Natural killer cell (primary cell): ENCODE results near the gene CACNA2D3. TPM values are rescaled to one million over a fixed set of nuclear protein-coding genes. Genes with fewer than 3 reads are reported as not detected.

Experiments used
- ATAC-seq, 3 donors: fragments of 150-1000 bp in 2 of 3; fragments of 200-7000 bp in 1 of 3; cut with Tn5 transposase; 1 replicate in 1 of 3; 2 replicates in 2 of 3; pipeline ENCODE4 v1.10.0; 2021; ENCODE audit warnings: mild to moderate bottlenecking in 2 of 3, moderate library complexity in 2 of 3
- DNase-seq, 2 donors: peaks; one replicate each; pipeline versions ENCODE4 v3.0.0 to v3.0.0-alpha.2; 2013 to 2021; ENCODE audit warnings: mixed read lengths in 1 of 2
- H3K27ac ChIP-seq: one replicate; pipeline ENCODE4 v1.5.1; 2013; ENCODE audit warnings: mild to moderate bottlenecking, low read length
- H3K27me3 ChIP-seq: one replicate; pipeline ENCODE4 v1.6.1; 2013; ENCODE audit warnings: low read length; ENCODE audit not compliant: control insufficient read depth, insufficient read depth
- H3K36me3 ChIP-seq: one replicate; pipeline ENCODE4 v1.6.1; 2013; ENCODE audit warnings: low read length; ENCODE audit not compliant: control insufficient read depth, insufficient read depth
- H3K4me1 ChIP-seq: one replicate; pipeline ENCODE4 v1.6.1; 2013; ENCODE audit warnings: low read length; ENCODE audit not compliant: control insufficient read depth, insufficient read depth
- H3K4me3 ChIP-seq: one replicate; pipeline ENCODE4 v1.5.1; 2013; ENCODE audit warnings: low read length
- H3K9me3 ChIP-seq: one replicate; pipeline ENCODE4 v1.6.1; 2013; ENCODE audit warnings: low read length; ENCODE audit not compliant: control insufficient read depth, insufficient read depth
- H3K27ac Mint-ChIP-seq, 2 donors: one replicate each; pipeline ENCODE4 v1.8.0; 2022; ENCODE audit warnings: mild to moderate bottlenecking in 2 of 2, mixed read lengths in 2 of 2, moderate library complexity in 1 of 2
- H3K27me3 Mint-ChIP-seq, 2 donors: one replicate each; pipeline ENCODE4 v1.8.0; 2022; ENCODE audit warnings: low read depth in 2 of 2, mixed read lengths in 2 of 2
- H3K36me3 Mint-ChIP-seq: one replicate; pipeline ENCODE4 v1.8.0; 2022; ENCODE audit warnings: mixed read lengths
- H3K4me1 Mint-ChIP-seq, 2 donors: one replicate each; pipeline ENCODE4 v1.8.0; 2022; ENCODE audit warnings: mixed read lengths in 2 of 2
- H3K4me3 Mint-ChIP-seq: one replicate; pipeline ENCODE4 v1.8.0; 2022; ENCODE audit warnings: mild to moderate bottlenecking, moderate library complexity, mixed read lengths
- H3K9me3 Mint-ChIP-seq, 2 donors: one replicate each; pipeline ENCODE4 v1.8.0; 2022; ENCODE audit warnings: mixed read lengths in 2 of 2
- CTCF ChIP-seq: fragments of 200-600 bp; IDR thresholded peaks from one replicate; pipeline ENCODE4 v1.8.0; 2022; ENCODE audit warnings: antibody characterized with exemption
- WGBS: methylation state at CpG from one replicate; pipeline ENCODE4 v1.1.7; 2013; ENCODE audit warnings: missing lambda C conversion rate; ENCODE audit not compliant: insufficient coverage; 5-methylcytosine and 5-hydroxymethylcytosine counted together
- intact Hi-C: fragments of 100-400 bp; cut with micrococcal nuclease; formaldehyde crosslinking; loops from one replicate; pipeline ENCODE4 v1.14.2; 2022
- total RNA-seq, 4 donors: library from RNA; stranded (reverse); fragments of 120-200 nt in 1 of 4; gene quantifications; one replicate each; pipeline versions ENCODE4 v1.2.3 to v1.2.4, GENCODE V29; 2013 to 2022

Gene CACNA2D3
- total RNA-seq, 3 donors from 2014 or later (not counting 1 experiment from before 2014, with no cell fraction given), result 0.49 TPM; not detected in 2

GRCh38 chr3:54574906-54575617 lies 452.7 kb downstream of the CACNA2D3 start:
- no peak for TF ChIP-seq CTCF

GRCh38 chr3:54575618-54575960 lies 453.2 kb downstream of the CACNA2D3 start:
- ATAC-seq (no peak), DNase-seq (no peak)
- H3K4me3 ChIP-seq, result no peak overlapping the region
- Mint-ChIP-seq H3K36me3 (no peaks in the 10 kb centered on the region), H3K27ac (no peak overlapping the region), H3K4me3 (no peak overlapping the region), H3K27me3 (peaks cover 0 to 3% of the 10 kb centered on the region in 2 donors), H3K4me1 (no peaks in the 10 kb centered on the region), H3K9me3 (peaks cover 3 to 6% of the 10 kb centered on the region in 2 donors)
- peaks cover 4% of the 10 kb centered on the region for H3K9me3 ChIP-seq
- no peak overlapping the region for H3K27ac ChIP-seq
- TF ChIP-seq CTCF, result no peak
- H3K27me3 ChIP-seq, result no peaks in the 10 kb centered on the region
- 55% methylated on average over 3 of the region's 3 CpGs for WGBS
- no peaks in the 10 kb centered on the region for H3K4me1 ChIP-seq
- H3K36me3 ChIP-seq, result no peaks in the 10 kb centered on the region
- intact Hi-C loops, result no loop called here

More at GRCh38 chr3:54574906-54575617, 452.7 kb downstream of the CACNA2D3 start:
- 92% methylated on average over 6 of the region's 6 CpGs for WGBS
- no peaks in the 10 kb centered on the region for H3K27me3 ChIP-seq
- Mint-ChIP-seq H3K27me3 (peaks cover 0 to 3% of the 10 kb centered on the region in 2 donors), H3K4me1 (no peaks in the 10 kb centered on the region), H3K9me3 (peaks cover 5 to 6% of the 10 kb centered on the region in 2 donors), H3K4me3 (no peak overlapping the region), H3K36me3 (no peaks in the 10 kb centered on the region), H3K27ac (no peak overlapping the region)
- DNase-seq (no peak), ATAC-seq (no peak)
- no peaks in the 10 kb centered on the region for H3K36me3 ChIP-seq
- H3K4me1 ChIP-seq, result no peaks in the 10 kb centered on the region
- no peak overlapping the region for H3K4me3 ChIP-seq
- intact Hi-C loops, result no loop called here
- H3K9me3 ChIP-seq, result peaks cover 4% of the 10 kb centered on the region
- H3K27ac ChIP-seq, result no peak overlapping the region

DNA sequence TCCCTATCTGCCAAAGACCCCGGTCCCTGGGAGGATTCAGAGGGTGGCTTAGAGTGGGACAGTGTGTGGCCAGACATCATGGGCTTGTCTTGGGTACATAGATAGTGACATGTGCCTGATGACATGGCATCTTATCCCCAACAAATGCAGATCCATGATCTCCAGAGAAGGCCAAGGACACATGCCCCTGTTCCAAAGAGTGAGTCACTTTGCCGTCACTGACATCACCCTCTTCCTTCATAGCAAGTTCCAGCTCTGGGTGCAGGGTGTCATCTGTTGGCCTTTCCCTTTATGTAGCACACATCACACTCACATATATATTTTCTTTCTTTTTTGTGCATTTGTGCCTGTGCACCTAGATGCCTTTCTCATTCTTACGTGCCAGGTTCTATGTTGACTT lies 455.0 kb downstream of the CACNA2D3 start:
- H3K27me3 Mint-ChIP-seq, result peaks cover 0 to 3% of the 10 kb centered on the region in 2 donors
- 94% methylated on average over 3 of the region's 3 CpGs for WGBS
- H3K36me3 ChIP-seq, result no peaks in the 10 kb centered on the region
- H3K27ac ChIP-seq, result no peak overlapping the region
- H3K4me3 ChIP-seq, result no peak overlapping the region
- no peaks in the 10 kb centered on the region for H3K36me3 Mint-ChIP-seq
- peaks cover 3 to 6% of the 10 kb centered on the region in 2 donors for H3K9me3 Mint-ChIP-seq
- H3K4me1 ChIP-seq, result no peaks in the 10 kb centered on the region
- DNase-seq, result no peak
- no peaks in the 10 kb centered on the region for H3K27me3 ChIP-seq
- no peak overlapping the region for H3K4me3 Mint-ChIP-seq
- ATAC-seq, result no peak
- H3K4me1 Mint-ChIP-seq, result no peaks in the 10 kb centered on the region
- no peak overlapping the region for H3K27ac Mint-ChIP-seq
- H3K9me3 ChIP-seq, result peaks cover 4% of the 10 kb centered on the region
- intact Hi-C loops, result no loop called here
- TF ChIP-seq CTCF, result no peak

DNA sequence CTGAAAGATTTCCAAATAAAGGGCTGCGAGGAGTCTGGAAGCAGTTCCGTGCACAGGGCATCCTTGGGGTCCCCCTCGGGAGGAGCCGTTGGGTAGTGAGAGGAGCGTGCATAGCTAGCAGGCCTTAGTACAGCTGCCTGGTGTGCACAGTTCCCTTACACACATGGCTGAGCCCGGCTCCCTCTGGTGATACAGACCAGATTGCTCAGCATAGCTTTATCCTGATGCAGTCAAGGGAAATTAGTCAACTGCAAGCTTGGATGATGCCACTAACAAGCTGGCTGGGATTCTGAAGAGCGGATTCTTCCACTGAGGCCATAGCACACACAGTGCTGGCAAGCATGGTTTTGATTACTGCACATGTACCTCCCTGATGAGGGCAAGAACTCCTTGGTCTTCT lies 456.1 kb downstream of the CACNA2D3 start:
- Mint-ChIP-seq H3K27ac (no peak overlapping the region), H3K9me3 (peaks cover 5 to 6% of the 10 kb centered on the region in 2 donors), H3K27me3 (peaks cover 0 to 3% of the 10 kb centered on the region in 2 donors), H3K4me3 (no peak overlapping the region), H3K4me1 (no peaks in the 10 kb centered on the region), H3K36me3 (no peaks in the 10 kb centered on the region)
- no peak overlapping the region for H3K27ac ChIP-seq
- peaks cover 4% of the 10 kb centered on the region for H3K9me3 ChIP-seq
- WGBS, result 88% methylated on average over 7 of the region's 7 CpGs
- no peaks in the 10 kb centered on the region for H3K27me3 ChIP-seq
- ATAC-seq (no peak), DNase-seq (no peak)
- no peak for TF ChIP-seq CTCF
- intact Hi-C loops, result no loop called here
- H3K36me3 ChIP-seq, result no peaks in the 10 kb centered on the region
- H3K4me1 ChIP-seq, result no peaks in the 10 kb centered on the region
- no peak overlapping the region for H3K4me3 ChIP-seq
